ENCODE results near the gene COMMD2.

GRCh38 chr3:149781211-149781610, 28.9 kb upstream of the COMMD2 start:
- TF ChIP-seq CTCF (IDR thresholded peaks at IDR 0.05; ENCODE audit: low read depth, low read length, poor library complexity, severe bottlenecking) (no peak), EZH2phosphoT487 (IDR thresholded peaks at IDR 0.05; ENCODE audit: borderline replicate concordance, low read length) (no peak)

All from DOHH2 (cell line).